Epidermal melanocyte (primary cell): Measurements from ENCODE around the gene MAN1B1.
A peak's percentile ranks its signal among the peaks of the same experiment; 100 is the strongest.
"Not testable (repeated sequence)": the region's sequence is repeated elsewhere in the genome, so short reads cannot be mapped to it uniquely, and the experiment has no call there.

ENCODE experiments used
- DNase-seq: peaks from one replicate; pipeline ENCODE4 v3.0.0; 2011; ENCODE audit warnings: low spot score; ENCODE audit not compliant: insufficient read length

Gene MAN1B1

DNA sequence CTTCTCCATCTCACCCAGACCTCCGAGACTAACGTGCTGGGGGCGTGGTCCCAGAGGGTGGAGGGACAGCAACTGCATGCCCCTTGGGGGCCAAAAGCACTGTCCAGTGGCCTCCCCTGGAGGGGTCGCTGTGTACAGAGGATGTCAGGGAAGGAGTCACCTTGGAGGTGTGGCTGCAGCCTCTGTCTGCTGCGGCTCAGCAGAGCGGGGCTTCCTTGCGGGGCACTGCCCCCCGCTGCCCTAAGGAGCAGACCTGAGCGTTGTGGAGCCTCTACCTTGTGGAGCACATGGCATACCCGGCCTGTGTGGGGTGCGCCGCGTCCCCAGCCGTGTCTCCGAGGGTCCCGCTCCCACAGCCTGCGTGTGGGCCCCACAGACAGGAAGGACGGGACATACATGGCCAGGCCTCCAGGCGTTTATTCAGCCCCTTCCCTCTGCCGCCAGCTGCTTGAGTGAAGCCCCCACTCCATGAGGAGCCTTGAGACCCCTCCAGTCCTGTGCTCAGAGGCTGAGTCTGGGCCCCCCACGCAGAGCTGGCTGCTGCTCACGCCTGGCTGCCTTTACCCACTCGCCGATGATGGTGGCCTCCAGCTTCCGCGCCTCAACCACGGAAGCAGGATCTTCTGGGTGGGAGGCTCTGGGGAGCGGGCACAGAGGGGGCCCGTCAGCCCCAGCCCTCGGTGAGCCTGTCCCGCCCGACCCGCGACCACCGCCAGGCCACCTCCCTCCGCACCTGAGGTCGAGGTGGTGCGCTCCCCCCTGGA lies 23.5 kb downstream of the MAN1B1 start:
- DNase-seq, result no peak

DNA sequence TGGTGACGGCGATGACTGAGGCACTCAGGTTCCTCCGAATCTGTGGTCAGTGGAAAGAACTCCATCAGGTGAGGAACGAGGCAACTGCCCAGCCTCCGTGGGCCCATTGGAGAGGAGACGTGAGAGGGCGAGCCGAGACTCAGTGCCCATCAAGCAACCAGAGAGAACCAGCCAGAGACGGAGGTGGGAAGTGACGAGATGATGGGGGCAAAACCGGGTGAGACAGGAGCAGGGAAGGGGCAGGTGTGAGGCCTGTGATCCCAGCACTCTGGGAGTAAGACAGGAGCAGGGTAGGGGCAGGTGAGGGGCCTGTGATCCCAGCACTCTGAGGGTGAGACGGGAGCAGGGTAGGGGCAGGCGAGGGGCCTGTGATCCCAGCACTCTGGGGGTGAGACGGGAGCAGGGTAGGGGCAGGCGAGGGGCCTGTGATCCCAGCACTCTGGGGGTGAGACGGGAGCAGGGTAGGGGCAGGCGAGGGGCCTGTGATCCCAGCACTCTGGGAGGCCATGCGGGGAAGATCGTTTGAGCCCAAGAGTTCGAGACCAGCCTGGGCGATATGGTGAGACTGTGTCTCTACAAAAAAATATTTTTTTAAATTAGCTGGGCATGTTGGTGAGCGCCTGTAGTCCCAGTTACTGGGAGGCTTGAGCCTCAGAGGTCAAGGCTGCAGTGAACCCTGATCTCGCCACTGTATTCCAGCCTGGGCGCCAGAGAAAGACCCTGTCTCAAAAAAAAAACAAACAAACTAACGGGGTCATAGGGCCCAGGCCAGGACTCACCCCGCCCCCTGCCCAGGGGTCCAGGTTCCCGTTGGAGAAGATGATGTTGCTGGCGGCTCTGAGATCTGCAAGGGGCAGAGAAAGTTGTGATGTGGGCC lies 24.4 kb downstream of the MAN1B1 start:
- DNase-seq, result no peak

DNA sequence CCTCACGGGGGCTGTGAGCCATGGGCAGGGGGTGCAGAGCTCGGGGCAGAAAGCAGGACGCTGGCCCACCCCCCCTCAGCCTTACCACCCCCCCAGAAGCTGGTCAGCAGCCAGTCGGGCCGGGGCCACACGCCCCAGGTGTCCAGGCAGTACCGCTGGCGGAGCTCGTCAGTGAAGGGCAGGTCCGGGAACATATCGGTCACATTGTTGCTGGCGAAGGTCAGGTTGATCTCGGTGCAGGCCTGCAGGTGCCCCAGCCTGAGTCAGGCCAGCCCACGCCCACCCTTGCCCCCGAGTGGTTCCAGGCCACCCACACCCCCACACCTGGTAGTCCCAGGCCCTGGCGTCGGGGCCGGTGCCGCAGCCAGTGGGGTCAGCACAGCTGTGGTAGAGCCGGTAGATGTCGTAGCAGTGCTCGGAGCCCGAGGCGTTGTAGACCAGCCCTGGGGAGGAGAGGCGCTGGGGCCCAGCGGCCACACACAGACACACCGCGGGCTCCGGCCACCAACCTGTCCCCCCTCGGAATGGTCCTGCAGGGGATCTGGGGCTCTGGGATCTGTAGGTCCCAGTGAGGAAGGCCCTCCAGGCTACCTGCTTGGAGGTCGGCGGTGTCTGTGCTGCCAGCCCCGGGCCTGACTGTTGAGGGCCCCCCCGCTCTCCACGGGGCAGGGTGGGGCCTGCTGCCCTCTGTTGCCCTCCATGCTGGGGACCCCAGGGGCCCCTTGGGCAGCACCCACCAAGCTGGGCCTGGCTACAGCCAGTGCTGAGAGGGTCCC lies 25.2 kb downstream of the MAN1B1 start:
- no peak for DNase-seq

DNA sequence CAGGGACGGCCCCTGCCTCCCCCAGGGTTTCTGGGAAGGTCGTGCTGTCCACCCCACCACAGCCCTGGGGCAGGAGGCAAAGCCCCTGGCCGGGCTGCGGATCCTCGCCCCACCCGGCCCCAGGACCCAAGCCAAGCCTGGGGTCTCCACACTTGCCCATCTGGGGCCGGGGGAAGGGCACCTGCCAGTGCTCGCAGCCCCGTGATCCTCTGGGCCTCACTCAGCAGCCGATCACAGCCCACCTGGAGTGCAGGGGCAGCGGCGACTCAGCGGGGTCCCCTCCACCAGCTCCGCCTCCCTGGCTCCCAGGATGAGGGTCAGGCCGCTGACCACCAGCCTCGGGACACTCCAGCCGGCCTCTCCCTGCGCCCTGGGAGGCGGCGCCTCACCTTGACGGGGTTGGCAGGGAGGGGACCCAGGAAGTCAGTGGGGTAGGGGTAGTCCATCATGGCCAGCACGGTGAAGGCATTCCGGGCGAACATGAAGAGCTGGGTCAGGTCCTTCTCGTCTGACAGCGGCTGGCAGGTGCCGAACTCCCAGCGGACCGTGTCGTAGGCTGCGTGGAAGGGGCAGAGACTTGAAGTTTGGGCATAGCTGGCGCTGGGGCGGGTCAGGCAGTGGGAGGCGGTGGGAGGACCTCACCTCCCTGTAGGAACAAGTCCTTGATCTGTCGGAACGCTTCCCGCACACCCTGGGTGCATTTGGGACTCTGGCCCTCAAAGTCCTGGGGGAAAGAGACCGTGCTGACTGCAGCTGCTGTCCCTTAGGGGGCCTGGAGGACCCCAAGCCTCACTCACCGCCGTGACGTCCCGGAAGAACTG lies 26.0 kb downstream of the MAN1B1 start:
- no peak for DNase-seq

DNA sequence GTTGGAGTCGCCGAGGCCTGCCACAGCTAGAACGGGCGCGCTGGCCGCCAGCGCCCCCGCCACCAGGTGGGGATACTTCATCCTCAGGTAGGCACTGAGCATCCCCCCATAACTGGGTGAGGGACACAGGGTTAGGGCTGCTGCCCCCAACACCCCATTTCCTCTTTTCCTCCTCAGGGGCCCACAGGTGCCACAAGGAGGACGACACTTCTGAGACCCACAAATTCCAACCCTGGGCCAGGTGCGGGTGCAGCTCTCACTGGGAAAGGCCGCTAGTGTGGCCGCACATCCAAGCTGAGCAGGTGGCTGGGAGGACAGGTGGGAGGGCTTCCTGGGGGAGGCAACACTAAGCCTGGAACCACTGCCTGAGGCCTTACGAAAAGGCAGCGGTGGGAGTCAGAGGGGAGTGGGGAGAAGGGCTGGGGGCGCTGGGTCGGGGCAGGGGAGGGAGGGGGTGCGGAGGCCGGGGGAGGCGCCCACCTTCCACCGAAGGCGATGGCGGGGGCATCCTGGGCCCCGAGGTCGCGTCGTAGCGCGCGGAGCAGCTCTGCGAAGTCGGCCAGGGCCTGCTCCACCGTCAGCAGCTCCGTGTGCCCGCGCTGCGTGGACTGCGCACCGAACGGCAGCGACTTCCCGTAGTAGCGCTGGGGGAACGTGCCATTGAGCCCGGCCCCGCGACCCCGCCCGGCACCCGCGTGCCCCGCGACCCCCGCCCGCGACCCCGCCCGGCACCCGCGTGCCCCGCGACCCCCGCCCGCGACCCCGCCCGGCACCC lies 26.8 kb downstream of the MAN1B1 start:
- DNase-seq, result peak; percentile 65

DNA sequence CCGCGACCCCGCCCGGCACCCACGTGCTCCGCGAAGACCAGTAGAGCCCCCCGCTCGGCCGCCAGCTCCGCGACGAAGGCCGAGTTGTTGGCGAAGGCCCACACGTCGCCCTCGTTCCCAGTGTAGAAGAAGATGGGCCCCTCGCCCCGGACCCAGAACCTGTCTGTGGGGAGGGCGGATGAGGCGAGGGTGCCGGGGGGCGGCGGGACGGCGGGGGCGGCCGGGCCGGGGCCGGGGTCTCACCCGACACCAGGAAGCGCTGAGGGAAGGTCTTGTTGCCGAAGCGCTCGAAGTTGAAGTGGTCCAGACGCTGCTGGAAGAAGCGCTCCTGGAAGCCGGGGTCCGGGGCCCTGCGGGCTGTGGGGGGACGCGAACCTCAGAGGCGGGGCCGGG lies 27.4 kb downstream of the MAN1B1 start:
- DNase-seq, result no peak

DNA sequence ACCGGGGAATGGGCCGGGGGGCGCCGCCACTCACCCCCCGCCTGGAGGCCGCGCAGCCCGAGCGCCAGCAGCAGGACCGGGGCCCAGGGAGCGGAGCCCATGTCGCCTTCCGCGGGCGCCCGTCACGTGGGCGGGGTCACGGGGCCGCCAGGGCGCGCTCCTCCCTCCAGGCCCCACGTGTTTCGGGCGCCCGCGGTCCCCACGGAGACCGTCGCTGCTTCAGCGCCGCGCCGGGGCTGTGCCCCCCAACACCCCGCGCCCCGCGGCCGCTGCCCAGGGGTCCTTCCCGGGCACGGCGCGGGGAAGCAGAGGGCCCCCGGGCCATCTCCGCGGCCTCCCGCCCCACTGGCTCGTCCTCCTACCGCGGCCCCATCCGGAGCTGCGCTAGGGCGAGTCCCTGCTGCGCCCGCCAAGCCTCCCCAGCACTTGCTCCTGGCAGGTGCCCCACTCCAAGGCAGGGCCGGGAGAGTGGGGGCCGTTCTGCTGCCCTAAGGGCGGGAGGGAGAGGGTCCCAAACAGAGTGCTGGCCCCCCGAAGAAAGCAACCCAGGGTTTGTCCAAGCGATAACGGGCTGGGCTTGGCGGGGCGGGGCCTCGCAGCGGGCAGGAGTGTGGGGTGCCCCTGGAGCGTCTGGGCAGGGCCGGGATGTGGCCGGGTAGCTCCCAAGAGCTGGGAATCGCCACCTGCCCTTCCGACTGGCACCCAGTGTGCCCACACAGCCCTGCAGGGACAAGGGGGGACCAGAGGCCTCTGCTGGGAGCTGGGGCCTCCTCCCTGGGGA lies 28.0 kb downstream of the MAN1B1 start, which contains the start of gene DPP7:
Gene DPP7 (minus strand): TSS at position 121 of the 781 bp plus-strand sequence. CDS start 20 bp downstream, at position 101.
- DNase-seq, result peak; percentile 89

DNA sequence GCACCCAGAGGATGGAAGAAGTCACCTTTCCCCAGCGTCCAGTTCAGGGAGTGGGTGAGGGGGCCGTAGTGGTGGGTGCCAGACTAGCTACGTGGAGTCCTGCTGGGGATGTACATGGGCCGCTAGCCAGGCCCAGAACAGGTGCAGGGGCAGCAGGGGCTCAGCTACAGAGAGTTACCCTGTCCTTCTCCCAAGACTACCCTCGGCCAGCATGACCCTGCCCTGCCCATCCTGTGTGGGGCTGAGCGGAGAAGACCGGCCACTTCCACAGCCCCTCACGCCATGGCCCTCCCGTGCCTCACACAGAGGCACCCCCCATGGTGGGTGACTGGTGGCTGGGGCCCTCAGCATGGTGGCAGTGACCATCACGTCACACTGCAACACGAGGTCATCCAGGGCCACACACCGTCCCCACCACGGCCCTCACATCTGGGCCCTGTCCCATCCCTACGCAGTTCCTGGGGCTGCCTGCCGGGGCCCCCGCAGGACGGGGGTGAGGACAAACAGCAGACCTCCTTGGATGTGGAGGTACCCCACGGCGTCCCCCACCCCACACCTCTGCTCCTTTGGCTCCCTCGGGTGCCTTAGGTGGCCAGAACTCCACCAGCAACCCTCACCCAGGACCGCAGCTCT lies 28.7 kb downstream of the MAN1B1 start:
- DNase-seq, result no peak

DNA sequence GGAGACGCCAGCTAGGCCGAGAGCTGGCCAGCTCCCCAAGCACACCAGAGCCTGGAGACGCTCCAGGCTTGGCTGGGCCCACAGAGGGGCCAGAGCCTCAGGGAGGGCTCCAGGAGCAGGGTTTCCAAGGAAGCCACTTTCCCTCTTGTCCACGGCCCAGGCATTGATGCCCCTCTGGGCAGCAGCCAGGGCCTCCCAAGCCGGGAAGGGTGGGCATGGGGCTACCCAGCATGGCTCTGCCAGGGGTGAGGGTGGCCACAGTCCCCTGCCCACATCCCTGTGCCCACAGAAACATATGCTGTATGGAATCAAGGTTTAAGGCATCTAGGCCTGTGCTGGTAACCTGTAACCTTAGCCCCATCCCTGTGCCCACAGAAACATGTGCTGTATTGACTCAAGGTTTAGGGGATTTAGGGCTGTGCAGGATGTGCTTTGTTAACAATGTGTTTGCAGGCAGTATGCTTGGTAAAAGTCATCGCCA lies 29.3 kb downstream of the MAN1B1 start:
- DNase-seq, result no peak

DNA sequence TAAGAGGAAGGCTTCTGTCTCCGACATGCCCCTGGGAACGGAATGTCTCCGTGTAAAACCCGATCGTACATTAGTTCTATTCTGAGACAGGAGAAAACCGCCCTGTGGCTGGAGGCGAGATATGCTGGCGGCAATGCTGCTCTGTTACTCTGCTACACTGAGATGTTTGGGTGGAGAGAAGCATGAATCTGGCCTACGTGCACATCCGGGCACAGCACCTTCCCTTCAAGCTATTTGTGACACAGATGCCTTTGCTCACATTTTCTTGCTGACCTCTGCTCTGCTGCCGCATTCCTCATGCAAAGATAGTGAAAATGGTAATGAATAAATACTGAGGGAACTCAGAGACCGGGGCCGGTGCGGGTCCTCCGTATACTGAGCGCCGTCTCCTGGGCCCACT lies 29.9 kb downstream of the MAN1B1 start:
- no peak for DNase-seq

DNA sequence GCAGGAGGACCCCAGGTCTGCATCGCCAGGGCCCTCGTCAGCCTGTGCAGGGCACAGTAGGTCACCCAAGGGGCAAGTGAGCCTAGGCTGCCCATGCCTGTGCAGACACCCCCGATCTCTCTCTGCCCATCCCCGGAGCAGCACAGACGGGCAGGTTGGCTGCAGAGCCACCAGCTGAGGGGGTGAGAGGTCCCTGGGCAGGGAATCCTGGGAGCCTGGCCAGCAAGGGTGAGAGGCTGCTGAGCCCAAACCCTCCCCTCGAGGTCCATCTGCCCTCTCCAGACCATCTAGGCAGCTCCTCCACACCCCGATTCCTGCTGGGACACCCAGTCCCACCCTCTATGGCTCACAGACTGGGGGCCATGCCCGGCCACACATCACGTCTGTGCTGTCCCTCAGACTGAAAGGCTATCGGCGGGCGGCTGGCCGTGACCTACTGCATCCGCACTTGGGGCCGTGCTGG lies 30.5 kb downstream of the MAN1B1 start:
- DNase-seq, result no peak

DNA sequence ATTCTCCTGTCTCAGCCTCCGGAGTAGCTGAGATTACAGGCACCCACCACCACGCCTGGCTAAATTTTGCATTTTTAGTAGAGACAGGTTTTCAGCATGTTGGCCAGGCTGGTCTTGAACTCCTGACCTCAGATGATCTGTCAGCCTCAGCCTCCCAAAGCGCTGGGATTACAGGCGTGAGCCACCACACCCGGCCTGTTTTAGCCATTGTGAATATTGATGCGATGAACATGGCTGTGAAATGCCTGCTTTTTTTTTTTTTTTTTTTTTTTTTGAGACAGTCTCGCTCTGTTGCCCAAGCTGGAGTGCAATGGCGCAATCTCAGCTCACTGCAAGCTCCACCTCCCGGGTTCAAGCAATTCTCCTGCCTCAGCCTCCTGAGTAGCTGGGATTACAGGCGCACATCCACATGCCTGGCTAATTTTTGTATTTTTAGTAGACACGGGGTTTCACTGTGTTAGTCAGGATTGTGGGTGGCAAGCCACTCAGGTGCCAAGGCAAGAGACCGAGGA lies 31.4 kb downstream of the MAN1B1 start:
- DNase-seq, result not testable (repeated sequence)

DNA sequence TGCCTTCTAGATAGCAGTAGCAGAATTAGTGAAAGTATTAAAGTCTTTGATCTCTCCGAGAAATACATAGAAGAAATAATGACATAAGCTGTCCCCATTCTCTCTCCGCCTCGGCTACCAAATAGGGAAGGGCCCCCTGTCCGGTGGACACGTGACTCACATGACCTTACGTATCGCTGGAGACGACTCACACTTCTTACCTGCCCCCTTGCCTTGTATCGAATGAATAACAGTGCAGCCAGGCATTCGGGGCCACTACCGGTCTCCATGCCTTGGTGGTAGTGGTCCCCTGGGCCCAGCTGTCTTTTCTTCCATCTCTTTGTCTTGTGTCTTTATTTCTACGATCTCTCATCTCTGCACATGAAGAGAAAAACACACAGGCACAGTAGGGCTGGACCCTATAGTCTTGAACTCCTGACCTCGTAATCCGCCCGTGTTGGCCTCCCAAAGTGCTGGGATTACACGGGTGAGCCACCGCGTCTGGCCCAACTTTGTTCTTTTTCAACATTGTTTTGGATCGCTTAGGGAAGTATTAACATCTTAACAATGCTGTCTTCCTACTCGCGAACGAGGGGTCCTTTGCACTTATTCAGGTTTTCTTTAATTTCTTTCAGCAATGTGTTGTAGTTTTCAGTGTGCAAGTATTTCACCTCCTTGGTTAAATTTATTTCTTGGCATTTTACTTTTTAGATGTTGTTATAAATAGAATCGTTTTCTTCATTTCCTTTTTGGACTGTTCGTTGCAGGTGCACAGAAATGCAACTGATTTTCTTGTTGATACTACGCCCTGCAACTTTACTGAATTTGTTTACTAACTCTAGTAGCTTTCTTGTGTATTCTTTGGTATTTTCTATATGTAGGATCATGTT lies 35.4 kb downstream of the MAN1B1 start:
- not testable (repeated sequence) for DNase-seq

DNA sequence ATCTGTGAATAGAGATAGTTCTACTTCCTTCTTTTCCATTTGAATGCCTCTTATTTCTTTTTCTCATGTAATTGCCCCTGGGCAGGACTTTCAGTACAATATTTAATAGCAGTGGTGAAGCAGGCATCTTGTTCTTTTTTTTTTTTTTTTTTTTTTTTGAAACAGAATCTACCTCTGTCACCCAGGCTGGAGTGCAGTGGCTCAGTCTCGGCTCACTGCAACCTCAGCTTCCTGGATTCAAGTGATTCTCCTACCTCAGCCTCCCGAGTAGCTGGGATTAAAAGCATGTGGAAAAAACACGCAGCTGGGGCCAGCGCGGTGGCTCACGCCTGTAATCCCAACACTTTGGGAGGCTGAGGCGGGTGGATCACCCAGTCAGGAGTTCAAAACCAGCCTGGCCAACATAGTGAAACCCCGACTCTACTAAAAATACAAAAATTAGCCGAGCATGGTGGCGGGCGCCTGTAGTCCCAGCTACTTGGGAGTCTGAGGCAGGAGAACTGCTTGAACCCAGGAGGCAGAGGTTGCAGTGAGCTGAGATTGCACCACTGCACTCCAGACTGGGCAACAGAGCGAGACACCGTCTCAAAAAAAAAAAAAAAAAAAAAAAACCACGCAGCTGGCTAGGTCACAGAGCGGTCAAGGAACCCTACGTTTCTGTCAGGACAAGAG lies 36.1 kb downstream of the MAN1B1 start:
- DNase-seq, result not testable (repeated sequence)

DNA sequence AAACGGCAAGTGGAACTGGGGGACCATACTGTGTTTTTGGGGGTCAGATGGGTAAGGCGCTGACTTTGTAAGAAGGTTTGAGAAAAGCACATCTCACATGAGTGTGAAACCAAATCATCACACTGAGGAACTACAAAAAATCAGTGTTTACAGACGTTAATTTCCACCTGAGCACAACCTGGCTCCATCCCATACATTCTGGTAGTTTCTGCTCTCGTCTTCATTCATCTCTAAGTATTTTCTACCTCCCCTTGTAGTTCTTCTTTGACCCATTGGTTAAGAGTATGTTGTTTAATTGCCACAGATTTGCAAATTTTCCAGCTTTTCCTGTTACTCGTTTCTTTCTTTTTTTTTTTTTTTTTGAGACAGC lies 36.7 kb downstream of the MAN1B1 start:
- DNase-seq, result no peak

DNA sequence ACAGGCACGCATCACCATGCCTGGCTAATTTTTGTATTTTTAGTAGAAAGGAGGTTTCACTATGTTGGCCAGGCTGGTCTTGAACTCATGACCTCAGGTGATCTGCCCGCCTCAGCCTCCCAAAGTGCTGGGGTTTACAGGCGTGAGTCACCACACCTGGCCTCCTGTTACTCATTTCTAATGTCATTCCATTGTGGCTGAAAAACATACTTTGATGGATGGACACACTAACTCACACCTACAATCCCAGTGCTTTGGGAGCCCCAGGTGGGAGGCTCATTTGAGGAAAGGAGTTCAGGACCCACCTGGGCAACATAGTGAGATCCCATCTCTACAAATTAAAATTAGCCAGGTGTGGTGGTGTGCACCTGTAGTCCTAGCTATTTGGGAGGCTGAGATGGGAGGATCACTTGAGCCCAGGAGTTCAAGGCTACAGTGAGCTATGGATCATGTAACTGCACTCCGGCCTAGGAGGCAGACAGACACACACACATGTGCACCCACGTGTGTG lies 37.2 kb downstream of the MAN1B1 start:
- DNase-seq, result not testable (repeated sequence)

DNA sequence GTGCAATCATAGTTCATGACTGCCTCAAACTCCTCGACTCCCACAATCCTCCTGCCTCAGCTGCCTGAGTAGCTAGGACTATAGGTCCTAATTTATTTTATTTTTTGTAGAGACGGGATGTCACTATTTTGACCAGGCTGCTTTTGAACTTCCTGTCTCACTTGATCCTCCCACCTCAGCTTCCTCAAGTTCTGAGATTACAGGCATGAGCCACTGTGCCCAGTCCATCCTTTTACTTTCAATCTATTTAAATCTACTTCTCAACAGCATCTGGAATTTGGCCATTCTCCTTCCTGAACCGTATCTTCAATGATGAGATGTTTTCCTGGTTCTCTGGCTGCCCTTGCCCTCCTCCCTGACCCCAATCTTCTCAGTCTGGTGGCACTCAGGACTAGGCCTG lies 40.0 kb downstream of the MAN1B1 start:
- no peak for DNase-seq
